CD8-positive, alpha-beta memory T cell (primary cell): ENCODE data around the gene UBASH3B. TPM values are rescaled to one million over a fixed set of nuclear protein-coding genes. Genes with fewer than 3 reads are reported as not detected.

ENCODE experiments used
- CTCF ChIA-PET: fragments of 350-600 bp; sonication (Branson Sonifier 250); formaldehyde crosslinking; loops from one replicate; lab custom pipeline; 2021; ENCODE audit warnings: antibody characterized with exemption; lab: Charles Lee
- POLR2A ChIA-PET: fragments of 350-600 bp; sonication (Branson Sonifier 250); formaldehyde crosslinking; loops from one replicate; lab custom pipeline; 2021; ENCODE audit warnings: antibody characterized with exemption; lab: Charles Lee
- DNase-seq, 5 donors: peaks; one replicate each; pipeline versions ENCODE4 v3.0.0 to v3.0.0-alpha.2; 2020 to 2022; ENCODE audit warnings: mixed read lengths in 1 of 5
- H3K27ac ChIP-seq: one replicate; pipeline ENCODE4 v1.7.0; 2013; ENCODE audit warnings: low read depth, mild to moderate bottlenecking, low read length, moderate library complexity
- H3K27me3 ChIP-seq: 2 replicates; pipeline ENCODE4 v1.7.0; 2013; ENCODE audit warnings: low read length, mild to moderate bottlenecking; ENCODE audit not compliant: insufficient read depth, poor library complexity, severe bottlenecking
- H3K36me3 ChIP-seq: 2 replicates; pipeline ENCODE4 v1.7.0; 2013; ENCODE audit warnings: mild to moderate bottlenecking, low read length, moderate library complexity; ENCODE audit not compliant: insufficient read depth
- H3K4me1 ChIP-seq: 2 replicates; pipeline ENCODE4 v1.7.0; 2013; ENCODE audit warnings: mild to moderate bottlenecking, low read length, moderate library complexity; ENCODE audit not compliant: insufficient read depth
- H3K4me3 ChIP-seq: 2 replicates; pipeline ENCODE4 v1.7.0; 2013; ENCODE audit warnings: mild to moderate bottlenecking, low read length
- H3K9me3 ChIP-seq: 2 replicates; pipeline ENCODE4 v1.7.0; 2013; ENCODE audit warnings: mild to moderate bottlenecking, low read length
- H3K27ac Mint-ChIP-seq, 8 donors: one replicate each; pipeline ENCODE4 v1.8.0; 2020 to 2021; ENCODE audit warnings: mixed read lengths in 8 of 8, mild to moderate bottlenecking in 6 of 8, inconsistent platforms in 3 of 8, moderate library complexity in 3 of 8
- H3K27me3 Mint-ChIP-seq, 2 donors: one replicate each; pipeline ENCODE4 v1.8.0; 2020 to 2021; ENCODE audit warnings: mixed read lengths in 2 of 2, mild to moderate bottlenecking in 1 of 2, moderate library complexity in 1 of 2
- H3K36me3 Mint-ChIP-seq, 3 donors: one replicate each; pipeline ENCODE4 v1.8.0; 2020 to 2021; ENCODE audit warnings: mixed read lengths in 3 of 3, inconsistent platforms in 1 of 3, mild to moderate bottlenecking in 1 of 3
- H3K4me1 Mint-ChIP-seq, 3 donors: one replicate each; pipeline ENCODE4 v1.8.0; 2020 to 2021; ENCODE audit warnings: mixed read lengths in 3 of 3, inconsistent platforms in 1 of 3, mild to moderate bottlenecking in 1 of 3
- H3K4me3 Mint-ChIP-seq, 7 donors: one replicate each; pipeline ENCODE4 v1.8.0; 2020 to 2021; ENCODE audit warnings: mixed read lengths in 7 of 7, mild to moderate bottlenecking in 6 of 7, moderate library complexity in 4 of 7, inconsistent platforms in 2 of 7
- H3K9me3 Mint-ChIP-seq, 5 donors: one replicate each; pipeline ENCODE4 v1.8.0; 2020 to 2022; ENCODE audit warnings: mixed read lengths in 5 of 5, mild to moderate bottlenecking in 3 of 5, moderate library complexity in 2 of 5, inconsistent platforms in 1 of 5
- polyA plus RNA-seq: library from polyadenylated mRNA; unstranded; fragments of 300-500 nt; fragmentation: Illumina TruSeq; gene quantifications from one replicate; pipeline ENCODE4 v1.2.3, GENCODE V29; 2021
- total RNA-seq, 2 experiments: library from RNA; stranded (reverse); gene quantifications; one replicate each; pipeline ENCODE4 v1.2.3, GENCODE V29; 2021

Gene UBASH3B
- total and polyA plus RNA-seq, 3 experiments from 2014 or later: 12.0 to 36.4 (median 34.6) TPM

DNA sequence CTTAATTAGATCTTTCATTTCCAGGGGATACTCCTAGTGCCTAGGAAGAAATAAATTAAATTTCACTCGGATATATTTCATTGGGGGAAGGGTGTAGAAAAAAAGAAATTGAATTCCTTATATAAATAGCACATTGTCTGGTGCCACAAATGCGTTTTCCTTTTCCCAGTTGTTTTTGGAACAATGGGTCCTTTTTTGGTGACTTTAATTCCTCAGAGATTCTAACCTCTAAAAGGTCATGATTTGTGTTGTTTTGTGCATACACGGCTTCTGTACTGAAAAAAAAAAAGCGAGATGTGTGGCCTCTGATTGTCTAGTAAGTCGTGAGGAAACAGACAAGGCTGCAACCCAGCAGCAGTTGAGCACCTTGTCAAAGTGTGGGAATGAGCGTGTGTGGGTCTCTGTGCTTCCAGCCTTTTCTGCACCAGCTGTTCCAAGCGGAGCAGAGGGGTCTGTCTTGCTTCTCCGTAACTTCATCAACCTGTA, 118.3 kb downstream of the UBASH3B start:
- CTCF ChIA-PET: no interaction called here
- Mint-ChIP-seq H3K27me3 (peaks cover 0 to 2% of the 10 kb centered on the region in 2 donors), H3K27ac (peak overlapping the region in 3 of 8 donors; percentile 6 to 88 (median 50)), H3K4me1 (peaks cover 2 to 20% (median 12%) of the 10 kb centered on the region in 3 donors), H3K4me3 (no peak overlapping the region), H3K9me3 (no peaks in the 10 kb centered on the region), H3K36me3 (peaks cover 0 to 24% (median 3%) of the 10 kb centered on the region in 3 donors)
- H3K9me3 ChIP-seq: no peaks in the 10 kb centered on the region
- no peaks in the 10 kb centered on the region for H3K4me1 ChIP-seq
- DNase-seq: no peak
- no peak overlapping the region for H3K4me3 ChIP-seq
- POLR2A ChIA-PET: no interaction called here
- no peak overlapping the region for H3K27ac ChIP-seq
- H3K27me3 ChIP-seq: no peaks in the 10 kb centered on the region
- no peaks in the 10 kb centered on the region for H3K36me3 ChIP-seq

GRCh38 chr11:122775675-122776271, 120.3 kb downstream of the UBASH3B start:
- Histone ChIP-seq H3K27me3 (no peaks in the 10 kb centered on the region), H3K4me1 (no peaks in the 10 kb centered on the region), H3K36me3 (no peaks in the 10 kb centered on the region), H3K9me3 (no peaks in the 10 kb centered on the region), H3K27ac (no peak overlapping the region), H3K4me3 (no peak overlapping the region)
- no peak for DNase-seq
- H3K27ac Mint-ChIP-seq: peak overlapping the region in 4 of 8 donors; percentile 7 to 72 (median 53)
- peaks cover 0 to 40% (median 14%) of the 10 kb centered on the region in 3 donors for H3K36me3 Mint-ChIP-seq
- H3K4me3 Mint-ChIP-seq: no peak overlapping the region
- H3K27me3 Mint-ChIP-seq: peaks cover 0 to 3% of the 10 kb centered on the region in 2 donors
- CTCF ChIA-PET: interaction anchor here (1.1 kb wide), 1 partner anchor 147 kb away, joined by 3 read pairs; no protein-coding TSS in a partner anchor
- H3K4me1 Mint-ChIP-seq: peaks cover 0 to 16% (median 13%) of the 10 kb centered on the region in 3 donors
- H3K9me3 Mint-ChIP-seq: no peaks in the 10 kb centered on the region
- POLR2A ChIA-PET: no interaction called here

- CTCF ChIA-PET: interaction anchor here (0.8 to 1.1 kb wide), 2 partner anchors 141 to 147 kb away, joined by 3 read pairs; no protein-coding TSS in a partner anchor
- H3K4me3 Mint-ChIP-seq: no peak overlapping the region
- H3K27me3 Mint-ChIP-seq: peaks cover 0 to 3% of the 10 kb centered on the region in 2 donors
- H3K9me3 Mint-ChIP-seq: no peaks in the 10 kb centered on the region
- Histone ChIP-seq H3K4me3 (no peak overlapping the region), H3K27me3 (no peaks in the 10 kb centered on the region), H3K36me3 (no peaks in the 10 kb centered on the region), H3K4me1 (no peaks in the 10 kb centered on the region), H3K9me3 (no peaks in the 10 kb centered on the region), H3K27ac (no peak overlapping the region)
- H3K36me3 Mint-ChIP-seq: peaks cover 0 to 46% (median 14%) of the 10 kb centered on the region in 3 donors
- no peak for DNase-seq
- H3K4me1 Mint-ChIP-seq: peaks cover 5 to 19% (median 15%) of the 10 kb centered on the region in 3 donors
- POLR2A ChIA-PET: no interaction called here
- H3K27ac Mint-ChIP-seq: peak overlapping the region in 5 of 8 donors; percentile 7 to 80 (median 67)
Measured at GRCh38 chr11:122776546-122776945, 121.0 kb downstream of the UBASH3B start.

GRCh38 chr11:122777343-122777742, 121.8 kb downstream of the UBASH3B start:
- Histone ChIP-seq H3K9me3 (no peaks in the 10 kb centered on the region), H3K4me3 (no peak overlapping the region), H3K27ac (no peak overlapping the region), H3K36me3 (no peaks in the 10 kb centered on the region), H3K4me1 (no peaks in the 10 kb centered on the region), H3K27me3 (no peaks in the 10 kb centered on the region)
- no peak for DNase-seq
- Mint-ChIP-seq H3K9me3 (no peaks in the 10 kb centered on the region), H3K27me3 (peaks cover 0 to 3% of the 10 kb centered on the region in 2 donors), H3K27ac (peak overlapping the region in 2 of 8 donors; percentile 33 to 47), H3K4me3 (peak overlapping the region in 1 of 7 donors; percentile 32), H3K4me1 (peaks cover 6 to 18% (median 12%) of the 10 kb centered on the region in 3 donors), H3K36me3 (peaks cover 0 to 50% (median 14%) of the 10 kb centered on the region in 3 donors)
- ChIA-PET CTCF (interaction anchor here (0.9 to 1.2 kb wide), 4 partner anchors 22 to 148 kb away, joined by 3 to 4 read pairs (median 3); no protein-coding TSS in a partner anchor), POLR2A (no interaction called here)

DNA sequence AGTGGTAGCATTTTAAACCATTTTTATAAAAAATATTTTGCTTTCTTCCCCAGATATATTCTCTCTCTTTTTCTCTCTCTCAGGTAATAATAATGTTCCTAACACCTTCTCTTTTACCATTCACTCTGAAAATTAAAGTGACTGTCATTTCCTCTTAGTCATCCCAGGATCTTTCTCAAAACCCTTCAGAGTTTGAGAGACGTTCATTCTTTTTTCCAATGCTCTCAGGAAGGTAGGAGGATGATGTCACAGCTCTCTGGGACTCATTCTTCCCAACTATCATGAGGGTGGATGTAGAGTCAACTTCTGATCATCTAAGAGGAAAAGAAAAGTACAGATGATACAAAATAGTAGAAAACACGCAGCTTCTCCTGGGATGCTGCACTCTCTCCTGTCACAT, 122.6 kb downstream of the UBASH3B start:
- no peaks in the 10 kb centered on the region for H3K27me3 ChIP-seq
- no peak for DNase-seq
- Mint-ChIP-seq H3K27me3 (peaks cover 0 to 3% of the 10 kb centered on the region in 2 donors), H3K9me3 (no peaks in the 10 kb centered on the region), H3K36me3 (peaks cover 0 to 56% (median 19%) of the 10 kb centered on the region in 3 donors), H3K27ac (peak overlapping the region in 2 of 8 donors; percentile 48 to 57), H3K4me3 (no peak overlapping the region), H3K4me1 (peaks cover 6 to 16% (median 12%) of the 10 kb centered on the region in 3 donors)
- H3K27ac ChIP-seq: no peak overlapping the region
- ChIA-PET CTCF (interaction anchor here (0.9 to 6.0 kb wide), 5 partner anchors 22 to 149 kb away, joined by 3 to 31 read pairs (median 3); no protein-coding TSS in a partner anchor), POLR2A (interaction anchor here (0.6 to 0.7 kb wide), 2 partner anchors 10 to 277 kb away, joined by 4 to 10 read pairs; no protein-coding TSS in a partner anchor)
- peaks cover 7% of the 10 kb centered on the region for H3K36me3 ChIP-seq
- H3K9me3 ChIP-seq: no peaks in the 10 kb centered on the region
- H3K4me1 ChIP-seq: no peaks in the 10 kb centered on the region
- no peak overlapping the region for H3K4me3 ChIP-seq

DNA sequence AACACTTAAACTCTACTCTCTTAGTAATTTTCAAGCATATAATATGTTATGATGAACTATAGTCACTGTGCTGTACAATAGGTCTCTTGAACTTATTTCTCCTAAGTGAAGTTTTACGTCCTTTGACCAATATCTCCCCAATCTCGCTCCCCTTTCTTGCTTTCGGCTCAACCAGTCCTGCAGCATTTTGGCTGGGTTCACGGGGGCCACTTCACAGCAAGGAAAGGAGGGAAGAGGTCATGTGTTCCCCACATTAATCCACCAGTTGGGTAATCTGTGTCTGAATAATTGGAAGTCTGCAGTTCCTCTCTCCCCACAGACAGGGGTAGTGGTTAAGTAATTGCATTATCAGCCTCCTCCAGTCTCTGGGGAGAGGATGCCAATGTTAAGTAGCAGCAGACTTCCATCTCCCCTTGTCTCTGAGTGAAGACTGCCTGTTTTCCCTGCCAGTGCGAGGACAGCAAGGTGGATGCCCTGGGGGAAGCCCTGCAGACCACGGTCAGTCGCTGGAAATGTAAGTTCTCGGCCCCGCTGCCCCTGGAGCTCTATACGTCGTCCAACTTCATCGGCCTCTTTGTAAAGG, 123.6 kb downstream of the UBASH3B start:
- H3K36me3 Mint-ChIP-seq: peaks cover 0 to 64% (median 20%) of the 10 kb centered on the region in 3 donors
- no peak overlapping the region for H3K4me3 ChIP-seq
- no peaks in the 10 kb centered on the region for H3K9me3 Mint-ChIP-seq
- no peak overlapping the region for H3K27ac ChIP-seq
- ChIA-PET POLR2A (interaction anchor here (0.7 kb wide), 1 partner anchor 9 kb away, joined by 10 read pairs; no protein-coding TSS in a partner anchor), CTCF (interaction anchor here (1.1 to 6.1 kb wide), 6 partner anchors 9 to 151 kb away, joined by 3 to 68 read pairs (median 28); partner anchors contain the start of gene UBASH3B)
- H3K4me1 Mint-ChIP-seq: peaks cover 6 to 13% (median 12%) of the 10 kb centered on the region in 3 donors
- H3K27ac Mint-ChIP-seq: peak overlapping the region in 1 of 8 donors; percentile 43
- H3K4me1 ChIP-seq: no peaks in the 10 kb centered on the region
- no peak overlapping the region for H3K4me3 Mint-ChIP-seq
- H3K36me3 ChIP-seq: peaks cover 10% of the 10 kb centered on the region
- peaks cover 0 to 3% of the 10 kb centered on the region in 2 donors for H3K27me3 Mint-ChIP-seq
- DNase-seq: no peak
- H3K9me3 ChIP-seq: no peaks in the 10 kb centered on the region
- no peaks in the 10 kb centered on the region for H3K27me3 ChIP-seq

DNA sequence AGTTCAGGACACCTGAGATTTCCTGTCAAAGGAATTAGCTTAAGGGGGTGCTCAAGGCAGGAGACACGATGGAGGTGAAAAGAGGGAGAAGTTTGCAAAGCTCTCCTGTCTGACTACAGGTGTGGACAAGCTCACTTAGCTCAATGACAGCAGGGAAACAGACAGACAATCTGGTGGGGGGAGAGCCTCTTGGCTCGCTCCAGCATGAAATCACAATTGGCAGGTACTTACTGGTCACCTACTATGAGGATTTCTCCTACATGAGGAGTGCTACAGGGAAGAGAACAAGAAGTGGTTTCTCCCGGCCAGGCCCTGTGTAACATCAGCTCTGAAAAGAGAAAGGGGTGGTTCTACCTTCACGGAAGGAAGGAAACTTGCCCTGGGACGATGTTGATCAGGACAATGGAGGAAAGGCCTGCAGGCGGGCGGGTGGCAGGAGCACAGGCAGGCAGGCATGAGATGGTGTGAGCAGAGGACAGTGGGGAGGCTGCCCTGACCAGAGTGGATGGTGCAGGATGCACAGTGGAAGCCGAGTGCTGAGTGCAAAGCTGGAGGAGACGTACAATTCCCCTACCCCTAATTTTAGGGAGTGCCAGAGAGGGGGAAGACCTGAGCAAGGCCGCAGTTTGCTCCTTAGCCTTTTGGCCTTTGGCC, 124.9 kb downstream of the UBASH3B start:
- Mint-ChIP-seq H3K9me3 (no peaks in the 10 kb centered on the region), H3K27me3 (peaks cover 0 to 3% of the 10 kb centered on the region in 2 donors), H3K36me3 (peaks cover 0 to 77% (median 26%) of the 10 kb centered on the region in 3 donors), H3K4me3 (no peak overlapping the region), H3K4me1 (peaks cover 6 to 10% (median 10%) of the 10 kb centered on the region in 3 donors), H3K27ac (peak overlapping the region in 4 of 8 donors; percentile 30 to 86 (median 70))
- Histone ChIP-seq H3K27ac (no peak overlapping the region), H3K4me3 (no peak overlapping the region), H3K9me3 (no peaks in the 10 kb centered on the region), H3K27me3 (no peaks in the 10 kb centered on the region), H3K4me1 (no peaks in the 10 kb centered on the region), H3K36me3 (peaks cover 15% of the 10 kb centered on the region)
- no peak for DNase-seq
- POLR2A ChIA-PET: interaction anchor here (0.9 kb wide), 1 partner anchor 25 kb away, joined by 3 read pairs; no protein-coding TSS in a partner anchor
- CTCF ChIA-PET: interaction anchor here (0.9 to 6.1 kb wide), 24 partner anchors 10 to 207 kb away, joined by 3 to 68 read pairs (median 8); partner anchors contain the start of gene UBASH3B
